Chondrocyte (in vitro differentiated cells): ENCODE data around the gene FAM110A. TPM values are rescaled to one million over a fixed set of nuclear protein-coding genes. Genes with fewer than 3 reads are reported as not detected.
A peak's percentile ranks its signal among the peaks of the same experiment; 100 is the strongest.
"Not testable (repeated sequence)": the region's sequence is repeated elsewhere in the genome, so short reads cannot be mapped to it uniquely, and the experiment has no call there.

Experiments
- DNase-seq: peaks from one replicate; pipeline ENCODE4 v3.0.0; 2021; ENCODE audit warnings: mixed read lengths, low spot score
- H3K27ac Mint-ChIP-seq: one replicate; pipeline ENCODE4 v1.8.0; 2021; ENCODE audit warnings: mild to moderate bottlenecking, moderate library complexity, mixed read lengths; ENCODE audit not compliant: unreplicated experiment
- H3K27me3 Mint-ChIP-seq: 2 replicates; pipeline ENCODE4 v1.8.0; 2021; ENCODE audit warnings: low read depth, mixed read lengths
- H3K36me3 Mint-ChIP-seq: 2 replicates; pipeline ENCODE4 v1.8.0; 2021; ENCODE audit warnings: low read depth, mixed read lengths
- H3K4me1 Mint-ChIP-seq: 2 replicates; pipeline ENCODE4 v1.8.0; 2021; ENCODE audit warnings: low read depth, mild to moderate bottlenecking, mixed read lengths
- H3K4me3 Mint-ChIP-seq: one replicate; pipeline ENCODE4 v1.8.0; 2021; ENCODE audit warnings: mild to moderate bottlenecking, moderate library complexity, mixed read lengths; ENCODE audit not compliant: unreplicated experiment
- H3K9me3 Mint-ChIP-seq: 2 replicates; pipeline ENCODE4 v1.8.0; 2021; ENCODE audit warnings: low read depth, mixed read lengths
- total RNA-seq: library from RNA; stranded (reverse); gene quantifications from 3 replicates; pipeline ENCODE4 v1.2.1, GENCODE V29; 2021
- TF ChIP-seq, protein P1 (sequence below): fragments of 200-600 bp; sonication (generic); IDR thresholded peaks from 2 replicates; pipeline ENCODE4 v1.5.0; 2021; ENCODE audit warnings: antibody characterized with exemption, mild to moderate bottlenecking, moderate library complexity

FAM110A gene
- total RNA-seq, 1 donor from 2014 or later, result 2.6 TPM

DNA sequence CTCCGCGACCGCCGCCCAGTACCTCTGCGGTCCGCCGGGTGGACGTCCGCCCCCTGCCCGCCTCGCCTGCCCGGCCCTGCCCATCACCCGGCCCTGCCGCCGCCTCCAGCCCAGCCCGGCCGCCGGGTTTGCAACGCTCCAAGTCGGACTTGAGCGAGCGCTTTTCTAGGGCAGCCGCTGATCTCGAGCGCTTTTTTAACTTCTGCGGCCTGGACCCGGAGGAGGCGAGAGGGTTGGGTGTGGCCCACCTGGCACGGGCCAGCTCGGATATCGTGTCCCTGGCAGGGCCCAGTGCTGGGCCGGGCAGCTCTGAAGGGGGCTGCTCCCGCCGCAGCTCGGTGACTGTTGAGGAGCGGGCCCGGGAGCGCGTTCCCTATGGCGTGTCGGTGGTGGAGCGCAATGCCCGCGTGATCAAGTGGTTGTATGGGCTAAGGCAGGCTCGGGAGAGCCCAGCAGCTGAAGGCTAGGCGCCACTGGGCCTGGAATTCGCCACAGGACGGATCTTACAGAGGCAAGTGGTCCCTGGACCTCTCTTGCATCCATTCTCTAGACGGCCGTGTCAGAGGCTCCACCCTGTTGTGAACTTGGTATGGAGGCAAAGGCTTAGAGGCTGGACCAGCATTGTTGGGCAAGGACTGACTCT is 11.8 kb downstream of the FAM110A start:
- H3K27me3 Mint-ChIP-seq, result peaks cover 7% of the 10 kb centered on the region
- peak; percentile 87 for DNase-seq
- H3K9me3 Mint-ChIP-seq, result no peaks in the 10 kb centered on the region
- TF ChIP-seq, protein P1, sequence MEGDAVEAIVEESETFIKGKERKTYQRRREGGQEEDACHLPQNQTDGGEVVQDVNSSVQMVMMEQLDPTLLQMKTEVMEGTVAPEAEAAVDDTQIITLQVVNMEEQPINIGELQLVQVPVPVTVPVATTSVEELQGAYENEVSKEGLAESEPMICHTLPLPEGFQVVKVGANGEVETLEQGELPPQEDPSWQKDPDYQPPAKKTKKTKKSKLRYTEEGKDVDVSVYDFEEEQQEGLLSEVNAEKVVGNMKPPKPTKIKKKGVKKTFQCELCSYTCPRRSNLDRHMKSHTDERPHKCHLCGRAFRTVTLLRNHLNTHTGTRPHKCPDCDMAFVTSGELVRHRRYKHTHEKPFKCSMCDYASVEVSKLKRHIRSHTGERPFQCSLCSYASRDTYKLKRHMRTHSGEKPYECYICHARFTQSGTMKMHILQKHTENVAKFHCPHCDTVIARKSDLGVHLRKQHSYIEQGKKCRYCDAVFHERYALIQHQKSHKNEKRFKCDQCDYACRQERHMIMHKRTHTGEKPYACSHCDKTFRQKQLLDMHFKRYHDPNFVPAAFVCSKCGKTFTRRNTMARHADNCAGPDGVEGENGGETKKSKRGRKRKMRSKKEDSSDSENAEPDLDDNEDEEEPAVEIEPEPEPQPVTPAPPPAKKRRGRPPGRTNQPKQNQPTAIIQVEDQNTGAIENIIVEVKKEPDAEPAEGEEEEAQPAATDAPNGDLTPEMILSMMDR, result no peak
- no peaks in the 10 kb centered on the region for H3K36me3 Mint-ChIP-seq
- H3K4me3 Mint-ChIP-seq, result no peak overlapping the region
- no peak overlapping the region for H3K27ac Mint-ChIP-seq
- H3K4me1 Mint-ChIP-seq, result peaks cover 8% of the 10 kb centered on the region

DNA sequence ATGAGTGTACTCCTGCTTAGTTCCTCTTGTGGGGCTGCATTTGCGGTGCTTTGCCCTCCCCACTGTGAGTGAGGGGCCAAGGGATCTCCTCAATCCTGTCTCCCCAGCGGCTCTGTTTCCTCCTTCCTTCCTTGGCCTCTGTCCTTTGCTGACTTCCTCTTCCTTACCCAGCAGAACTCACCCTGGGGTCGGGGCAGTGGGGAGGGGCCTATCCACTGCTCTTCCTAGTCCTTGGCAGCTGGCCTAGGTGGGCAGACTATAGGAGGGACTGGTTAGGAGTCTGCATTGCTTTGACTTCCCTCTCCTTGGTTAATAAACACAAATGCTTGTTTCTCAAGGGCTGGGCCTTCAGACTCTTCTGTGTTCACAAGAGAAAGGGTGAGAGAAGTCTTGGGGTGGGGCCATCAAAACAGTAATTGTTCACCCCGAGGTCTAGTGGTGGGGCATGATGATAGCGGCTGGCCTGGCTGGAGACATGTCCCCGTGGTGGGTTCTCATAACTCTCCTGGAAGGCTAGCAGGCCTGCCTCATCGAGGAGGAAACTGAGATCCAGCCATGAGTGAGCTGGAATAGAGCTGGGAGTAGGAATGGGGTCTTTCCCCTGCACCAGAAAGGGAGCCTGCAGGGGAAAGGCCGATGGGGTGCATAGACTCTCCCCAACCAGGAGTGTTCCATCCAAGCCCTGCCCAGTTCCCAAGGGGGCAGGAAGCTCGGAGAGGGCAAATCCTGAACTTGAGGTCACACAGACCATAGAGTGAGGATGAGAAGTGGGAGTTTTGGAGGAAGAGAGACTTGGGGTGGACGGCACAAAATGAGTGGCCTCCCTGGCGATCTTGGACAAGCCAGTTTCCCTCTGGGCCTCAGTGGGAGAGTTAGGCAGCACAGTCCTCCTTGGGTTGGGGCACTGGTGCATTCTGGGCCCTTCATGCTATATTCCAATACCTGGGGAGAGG is 12.7 kb downstream of the FAM110A start:
- no peak for DNase-seq
- no peak overlapping the region for H3K27ac Mint-ChIP-seq
- H3K36me3 Mint-ChIP-seq, result no peaks in the 10 kb centered on the region
- no peak overlapping the region for H3K4me3 Mint-ChIP-seq
- TF ChIP-seq, protein P1, result no peak
- H3K4me1 Mint-ChIP-seq, result peaks cover 8% of the 10 kb centered on the region
- H3K27me3 Mint-ChIP-seq, result peaks cover 7% of the 10 kb centered on the region
- no peaks in the 10 kb centered on the region for H3K9me3 Mint-ChIP-seq

DNA sequence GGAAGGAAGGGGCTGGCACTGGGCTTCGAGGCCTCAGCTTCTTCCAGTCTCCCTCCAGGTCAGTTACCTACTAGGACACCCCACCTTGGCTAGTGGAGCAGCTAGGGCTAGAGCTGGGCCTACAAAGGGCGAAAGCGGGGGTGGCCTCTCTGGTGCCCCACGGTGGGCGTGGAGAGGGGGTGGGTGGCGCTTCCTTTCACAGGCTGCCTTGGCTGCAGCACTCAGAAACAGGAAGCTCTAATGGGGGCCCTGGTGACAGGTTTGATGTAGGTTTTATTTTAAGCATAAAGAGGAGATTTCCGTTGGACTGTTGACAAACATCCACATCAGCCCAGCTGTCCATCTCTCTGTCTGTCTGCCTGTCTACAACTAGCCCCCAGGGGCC is 13.4 kb downstream of the FAM110A start:
- Mint-ChIP-seq H3K27me3 (peaks cover 4% of the 10 kb centered on the region), H3K4me1 (peaks cover 8% of the 10 kb centered on the region), H3K4me3 (no peak overlapping the region), H3K36me3 (no peaks in the 10 kb centered on the region), H3K9me3 (no peaks in the 10 kb centered on the region), H3K27ac (no peak overlapping the region)
- DNase-seq, result no peak
- TF ChIP-seq, protein P1, result no peak

DNA sequence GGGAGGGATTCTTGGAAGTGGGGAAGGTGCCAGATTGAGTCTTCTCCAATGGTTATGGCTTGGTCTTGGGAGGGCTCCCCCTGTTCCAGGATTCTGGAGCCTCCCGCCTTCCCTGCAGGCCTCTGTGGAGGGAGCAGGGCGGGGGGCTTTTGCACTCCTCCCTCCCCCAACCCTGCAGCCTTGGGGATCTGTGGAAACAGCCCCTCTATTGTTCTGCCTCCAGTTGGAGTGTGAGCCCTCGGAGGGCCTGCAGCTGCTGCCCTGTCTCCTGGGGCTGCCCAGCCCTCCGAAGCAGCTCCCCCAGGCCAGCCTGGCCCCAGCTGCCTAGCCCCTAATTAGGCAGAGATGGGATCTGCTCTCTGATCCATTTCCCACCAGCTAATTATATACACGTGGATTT is 14.7 kb downstream of the FAM110A start:
- no peak for DNase-seq
- Mint-ChIP-seq H3K36me3 (no peaks in the 10 kb centered on the region), H3K4me1 (peaks cover 8% of the 10 kb centered on the region), H3K9me3 (no peaks in the 10 kb centered on the region), H3K4me3 (no peak overlapping the region), H3K27ac (no peak overlapping the region), H3K27me3 (no peaks in the 10 kb centered on the region)
- TF ChIP-seq, protein P1, result no peak

DNA sequence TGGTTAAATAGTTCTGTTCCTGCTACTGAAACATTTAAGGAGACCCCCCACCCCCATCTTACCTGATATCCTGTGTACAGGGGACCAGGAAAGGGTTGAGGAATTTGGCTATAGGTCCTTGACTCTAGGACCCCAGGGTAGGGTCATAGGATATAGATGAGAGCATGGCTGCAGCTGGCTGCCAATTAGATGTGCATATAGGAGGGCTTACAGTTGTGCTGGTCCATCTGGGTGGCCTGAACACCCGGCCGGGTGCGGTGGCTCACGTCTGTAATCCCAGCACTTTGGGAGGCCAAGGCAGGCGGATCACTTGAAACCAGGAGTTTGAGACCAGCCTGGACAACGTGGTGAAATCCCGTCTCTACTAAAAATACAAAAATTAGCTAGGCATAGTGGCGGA is 15.2 kb downstream of the FAM110A start:
- H3K9me3 Mint-ChIP-seq, H3K4me1 Mint-ChIP-seq, H3K27me3 Mint-ChIP-seq, H3K36me3 Mint-ChIP-seq, H3K4me3 Mint-ChIP-seq, DNase-seq, H3K27ac Mint-ChIP-seq: not testable (repeated sequence)
